Measurements from ENCODE around the gene SLC27A2.

DNA sequence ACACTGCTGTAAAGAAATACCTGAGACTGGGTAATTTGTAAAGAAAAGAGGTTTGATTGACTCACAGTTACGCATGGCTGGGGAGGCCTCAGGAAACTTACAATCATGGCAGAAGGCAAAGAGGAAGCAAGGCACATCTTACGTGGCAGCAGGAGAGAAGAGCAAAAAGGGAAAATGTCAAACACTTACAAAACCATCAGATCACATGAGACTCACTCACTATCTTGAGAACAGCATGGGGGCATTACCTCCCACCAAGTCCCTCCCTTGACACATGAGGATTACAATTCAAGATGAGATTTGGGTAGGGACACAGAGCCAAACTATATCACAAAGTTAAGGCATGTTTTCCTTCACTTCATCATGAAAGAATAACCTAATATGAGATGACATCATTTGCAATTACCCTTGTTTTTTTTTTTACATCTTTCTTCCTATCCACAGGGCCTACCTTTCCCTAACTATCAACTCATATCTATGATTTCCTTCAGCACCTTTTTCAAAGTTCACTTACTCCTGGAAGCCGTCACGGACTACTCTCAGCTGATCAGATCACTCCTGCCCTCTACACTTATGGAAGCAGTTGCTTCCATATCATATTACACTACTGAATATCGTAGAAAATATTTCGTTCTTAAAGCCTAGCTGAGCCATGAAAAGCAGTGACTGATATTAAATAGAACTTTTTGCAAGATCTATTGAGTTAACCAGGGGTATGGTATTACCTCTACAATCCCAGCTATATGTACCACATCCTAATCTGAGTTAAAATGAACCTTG lies 37.5 kb upstream of the SLC27A2 start:
- TF ChIP-seq POLR2A (IDR thresholded peaks at IDR 0.05; ENCODE audit: low read depth, low read length): no peak
- TF ChIP-seq TAF1 (IDR thresholded peaks at IDR 0.05; ENCODE audit: borderline replicate concordance, low read depth, low read length): no peak

All from GM12892 (cell line).